Measurements from ENCODE around the gene CCNJL. TPM values are rescaled to one million over a fixed set of nuclear protein-coding genes. Genes with fewer than 3 reads are reported as not detected.

Gene CCNJL
- total RNA-seq, 4 donors from 2014 or later = 0.15 to 0.18 TPM; not detected in 2

GRCh38 chr5:160253441-160253840, 58.9 kb downstream of the CCNJL start:
- intact Hi-C loops (cut with DNase I; ENCODE audit: low total_unique reads) = no loop called here
- ATAC-seq = no peak
- no peaks in the 10 kb centered on the region for H3K27me3 ChIP-seq

GRCh38 chr5:160252916-160253315, 59.4 kb downstream of the CCNJL start:
- Histone ChIP-seq H3K4me3 (no peak overlapping the region), H3K27ac (no peak overlapping the region), H3K27me3 (no peaks in the 10 kb centered on the region), H3K4me1 (no peaks in the 10 kb centered on the region), H3K36me3 (no peaks in the 10 kb centered on the region), H3K9me3 (no peaks in the 10 kb centered on the region)
- in situ Hi-C loops (cut with MboI; ENCODE audit: low sequenced_read_pairs in 4 of 4) (no loop called here), intact Hi-C loops (cut with DNase I; ENCODE audit: low total_unique reads) (no loop called here)
- TF ChIP-seq POLR2A (IDR thresholded peaks at IDR 0.05) (no peak), CTCF (IDR thresholded peaks at IDR 0.05 in 4 of 5, conservative IDR thresholded peaks at IDR 0.05 in 1 of 5) (no peak)
- ATAC-seq (no peak), DNase-seq (no peak)

More at GRCh38 chr5:160253441-160253840, 58.9 kb downstream of the CCNJL start:
- H3K9me3 ChIP-seq = no peaks in the 10 kb centered on the region
- no peak overlapping the region for H3K27ac ChIP-seq
- no peak for DNase-seq
- no peak for TF ChIP-seq POLR2A (IDR thresholded peaks at IDR 0.05)
- TF ChIP-seq CTCF (IDR thresholded peaks at IDR 0.05 in 4 of 5, conservative IDR thresholded peaks at IDR 0.05 in 1 of 5) = no peak
- no peaks in the 10 kb centered on the region for H3K4me1 ChIP-seq
- in situ Hi-C loops (cut with MboI; ENCODE audit: low sequenced_read_pairs in 4 of 4) = no loop called here
- H3K4me3 ChIP-seq = no peak overlapping the region
- H3K36me3 ChIP-seq = no peaks in the 10 kb centered on the region

GRCh38 chr5:160251406-160252155, 60.8 kb downstream of the CCNJL start:
- DNase-seq (no peak), ATAC-seq (no peak)
- Histone ChIP-seq H3K9me3 (no peaks in the 10 kb centered on the region), H3K27ac (no peak overlapping the region), H3K4me1 (no peaks in the 10 kb centered on the region), H3K4me3 (no peak overlapping the region), H3K27me3 (no peaks in the 10 kb centered on the region), H3K36me3 (no peaks in the 10 kb centered on the region)
- TF ChIP-seq POLR2A (IDR thresholded peaks at IDR 0.05) (no peak), CTCF (IDR thresholded peaks at IDR 0.05 in 4 of 5, conservative IDR thresholded peaks at IDR 0.05 in 1 of 5) (no peak)
- intact Hi-C loops (cut with DNase I; ENCODE audit: low total_unique reads) = no loop called here
- in situ Hi-C loops (cut with MboI; ENCODE audit: low sequenced_read_pairs in 4 of 4) = no loop called here

- in situ Hi-C loops (cut with MboI; ENCODE audit: low sequenced_read_pairs in 4 of 4) = no loop called here
- ATAC-seq = no peak
- TF ChIP-seq CTCF (IDR thresholded peaks at IDR 0.05 in 4 of 5, conservative IDR thresholded peaks at IDR 0.05 in 1 of 5) (no peak), POLR2A (IDR thresholded peaks at IDR 0.05) (no peak)
Measured at GRCh38 chr5:160250826-160251225, 61.5 kb downstream of the CCNJL start.

More at GRCh38 chr5:160250826-160251225, 61.5 kb downstream of the CCNJL start:
- no peak overlapping the region for H3K4me3 ChIP-seq
- H3K9me3 ChIP-seq = no peaks in the 10 kb centered on the region
- intact Hi-C loops (cut with DNase I; ENCODE audit: low total_unique reads) = no loop called here
- no peaks in the 10 kb centered on the region for H3K36me3 ChIP-seq
- DNase-seq = no peak
- no peak overlapping the region for H3K27ac ChIP-seq
- no peaks in the 10 kb centered on the region for H3K27me3 ChIP-seq
- no peaks in the 10 kb centered on the region for H3K4me1 ChIP-seq
